Activated naive CD8-positive, alpha-beta T cell treated with anti-CD3 and anti-CD28 coated beads, Interleukin-2, amount 50 U/mL, for 16 hours (primary cell): Measurements from ENCODE around the gene VWA5A.
"Not testable (repeated sequence)": the region's sequence is repeated elsewhere in the genome, so short reads cannot be mapped to it uniquely, and the experiment has no call there.

Experiments
- DNase-seq: peaks from one replicate; pipeline ENCODE4 v3.0.0-alpha.2; 2020; ENCODE audit warnings: low read depth, low spot score

VWA5A gene

DNA sequence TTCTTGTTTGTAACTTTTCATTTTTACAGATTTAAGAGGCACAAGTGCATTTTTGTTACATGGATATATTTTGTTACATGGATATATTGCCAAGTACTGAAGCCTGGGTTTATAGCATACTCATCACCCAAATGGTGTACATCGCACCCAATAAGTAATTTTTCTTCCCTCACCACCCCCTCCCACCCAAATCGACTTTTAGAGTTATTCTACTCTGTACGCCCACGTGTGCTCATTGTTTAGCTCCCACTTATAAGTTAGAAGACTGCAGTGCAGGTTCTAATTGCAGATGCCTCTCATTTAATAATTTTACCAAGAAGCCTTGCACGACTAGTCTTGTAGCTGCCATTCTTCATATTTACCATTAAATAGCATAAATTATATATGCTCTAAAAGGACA lies 20.5 kb upstream of the VWA5A start:
- DNase-seq: no peak

DNA sequence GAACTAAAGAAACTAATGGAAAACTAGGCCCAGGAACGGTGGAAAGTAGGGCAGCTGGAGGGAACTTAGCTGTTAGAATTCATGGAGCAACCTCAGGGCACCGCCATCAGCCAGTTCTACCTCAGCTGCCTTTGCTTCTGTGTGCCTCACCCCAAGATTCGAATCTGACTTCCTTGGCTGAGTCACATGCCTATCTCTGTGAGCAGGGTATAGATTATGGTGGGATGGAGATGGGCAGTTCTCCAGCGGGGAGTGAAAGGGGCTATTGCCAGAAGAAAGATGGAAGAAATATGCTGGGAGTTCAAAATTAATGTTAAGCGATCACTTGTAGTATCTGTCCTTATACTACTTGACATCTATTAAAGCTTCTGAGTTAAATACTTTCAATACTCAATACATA lies 18.9 kb upstream of the VWA5A start:
- no peak for DNase-seq

DNA sequence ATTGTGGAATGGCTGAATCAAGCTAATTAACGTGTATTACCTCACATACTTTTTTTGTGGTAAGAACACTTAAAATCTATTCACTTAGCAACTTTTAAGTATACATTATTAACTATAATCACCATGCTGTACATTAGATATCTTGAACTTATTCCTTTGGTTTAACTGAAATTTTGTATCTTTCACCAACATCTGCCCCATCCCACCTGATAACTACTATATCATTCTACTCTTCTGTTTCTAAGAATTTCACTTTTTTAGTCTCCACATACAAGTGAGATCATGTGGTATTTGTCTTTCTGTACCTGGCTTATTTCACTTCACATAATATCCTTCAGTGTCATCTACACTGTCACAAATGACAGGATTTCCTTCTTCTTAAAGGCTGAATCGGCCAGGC lies 17.1 kb upstream of the VWA5A start:
- no peak for DNase-seq

DNA sequence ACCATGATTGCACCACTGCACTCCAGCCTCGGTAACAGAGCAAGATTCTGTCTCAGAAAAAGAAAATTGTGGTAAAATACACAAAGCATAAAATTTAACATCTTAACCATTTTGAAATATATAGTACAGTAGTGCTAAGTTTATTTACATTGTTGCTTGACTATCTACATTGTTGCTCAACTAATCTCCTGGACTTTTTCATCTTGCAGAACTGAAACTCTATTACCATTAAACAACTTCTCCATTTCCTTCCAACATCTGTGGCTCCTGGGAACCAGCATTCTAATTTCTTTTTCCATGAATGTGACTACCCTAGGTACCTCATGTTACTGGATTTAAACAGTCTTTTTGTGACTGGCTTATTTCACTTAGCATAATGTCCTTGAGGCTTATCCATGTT lies 13.5 kb upstream of the VWA5A start:
- DNase-seq: no peak

DNA sequence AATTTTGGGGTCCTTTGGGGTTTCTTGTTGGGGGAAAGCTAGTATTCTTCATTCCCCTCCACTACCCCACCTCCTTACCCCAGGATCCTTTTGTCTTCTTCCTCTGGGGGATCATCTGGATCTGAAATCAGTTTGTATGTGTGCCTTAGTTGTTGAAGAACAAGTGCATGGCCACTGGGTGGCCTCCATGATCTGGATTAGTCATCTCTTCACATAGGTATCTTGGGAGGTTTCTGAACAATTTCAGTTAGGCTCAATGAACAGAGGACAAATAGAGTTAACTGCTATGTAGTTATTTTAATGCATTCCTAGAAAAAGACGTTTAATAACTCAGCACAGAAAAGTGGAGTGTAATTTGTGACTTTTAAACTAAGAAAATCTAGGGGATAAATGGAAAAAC lies 7.1 kb upstream of the VWA5A start:
- DNase-seq: no peak

DNA sequence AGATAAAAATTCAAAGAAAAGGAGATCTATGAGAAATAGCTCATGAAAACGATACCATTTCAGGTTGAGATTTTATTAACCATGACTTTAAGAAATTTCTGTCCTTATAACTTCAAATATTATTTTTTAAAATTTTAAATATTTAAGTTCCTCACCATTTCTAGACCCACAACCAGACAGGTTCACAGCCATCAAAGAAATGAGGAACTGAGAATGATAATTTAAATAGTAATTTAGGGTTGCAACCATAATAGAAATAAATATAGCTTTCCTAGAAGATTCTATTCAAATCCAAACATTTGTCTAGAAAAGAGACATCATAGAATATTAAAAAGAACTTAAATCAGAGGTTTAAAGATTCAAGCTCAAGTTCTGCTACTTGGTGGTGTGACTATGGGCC lies 5.9 kb upstream of the VWA5A start:
- no peak for DNase-seq

DNA sequence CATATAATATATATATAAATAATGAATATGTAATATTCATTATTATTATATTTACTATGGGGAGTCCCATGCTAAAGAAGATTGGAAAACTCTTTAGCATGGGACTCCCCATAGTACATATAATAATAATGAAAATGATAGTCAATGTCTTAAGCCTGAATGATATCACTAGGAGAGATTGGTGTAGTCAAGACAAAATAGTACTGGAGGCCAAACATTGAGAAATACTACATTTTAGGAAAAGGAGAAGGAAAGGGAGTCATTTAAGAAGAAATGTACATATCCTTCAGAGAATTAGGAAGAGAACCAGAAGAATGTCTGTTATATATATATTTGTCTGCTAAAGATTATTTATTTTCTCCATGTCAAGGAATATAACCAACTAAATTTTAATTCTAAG lies 5.0 kb upstream of the VWA5A start:
- DNase-seq: no peak

DNA sequence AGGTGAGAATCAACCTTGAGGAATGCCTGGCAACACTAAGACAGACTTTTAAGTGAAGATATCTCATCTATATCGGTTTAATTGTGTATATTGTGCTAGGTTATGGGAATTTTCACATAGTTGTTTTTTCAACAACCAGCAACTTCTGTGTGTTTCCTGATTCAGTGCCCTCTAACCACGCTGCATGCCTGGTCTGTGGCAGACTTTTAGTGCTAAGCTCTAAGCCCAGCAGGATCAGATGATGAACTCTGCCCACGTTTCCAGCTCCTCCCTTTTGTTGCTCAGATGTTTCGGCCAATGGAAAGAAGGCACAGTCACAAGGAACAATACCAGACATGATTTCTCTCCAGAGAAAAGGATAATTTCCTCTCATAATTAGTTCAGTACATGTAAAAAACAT lies 1.4 kb upstream of the VWA5A start:
- DNase-seq: no peak

DNA sequence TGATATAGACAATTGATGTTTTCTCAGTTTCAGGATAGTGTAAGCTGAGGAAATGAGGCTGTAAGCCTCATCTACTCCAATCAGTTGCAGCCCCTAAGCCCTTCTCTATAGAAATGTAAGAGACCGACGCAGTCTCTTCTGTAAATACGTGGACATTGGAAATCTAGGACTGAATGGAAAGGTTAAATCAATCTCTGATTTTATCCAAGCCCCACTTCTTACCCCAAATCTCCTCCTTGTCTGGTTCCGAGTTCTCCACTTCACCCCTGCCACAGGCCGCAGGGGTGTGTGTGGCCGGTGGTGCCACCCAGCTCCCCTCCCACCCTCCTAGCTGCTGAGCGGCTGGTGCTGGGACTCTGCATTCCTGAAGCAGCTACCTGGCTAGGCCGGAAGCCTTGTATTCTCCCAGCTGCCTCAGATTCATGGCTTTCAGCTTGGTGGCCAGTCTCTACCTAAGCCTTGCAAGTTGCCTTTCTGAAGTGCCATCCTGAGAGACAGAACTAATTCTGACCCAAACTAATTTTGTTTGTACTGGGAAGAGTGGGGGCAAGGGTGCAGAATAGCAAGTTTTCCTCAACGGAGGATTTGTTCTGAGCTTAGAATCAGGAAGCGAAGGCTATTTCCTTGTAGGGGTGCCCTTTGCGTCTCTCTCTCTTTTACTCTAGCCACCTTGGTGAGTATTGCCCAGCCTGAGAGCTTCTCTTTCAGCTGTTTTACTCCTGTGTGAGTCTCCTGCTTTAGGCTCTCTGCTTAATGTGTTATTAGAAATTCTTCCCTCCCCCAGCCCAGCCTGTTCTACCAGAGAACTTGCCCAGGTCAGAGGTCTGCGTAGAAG lies 749 bp downstream of the VWA5A start:
- no peak for DNase-seq

DNA sequence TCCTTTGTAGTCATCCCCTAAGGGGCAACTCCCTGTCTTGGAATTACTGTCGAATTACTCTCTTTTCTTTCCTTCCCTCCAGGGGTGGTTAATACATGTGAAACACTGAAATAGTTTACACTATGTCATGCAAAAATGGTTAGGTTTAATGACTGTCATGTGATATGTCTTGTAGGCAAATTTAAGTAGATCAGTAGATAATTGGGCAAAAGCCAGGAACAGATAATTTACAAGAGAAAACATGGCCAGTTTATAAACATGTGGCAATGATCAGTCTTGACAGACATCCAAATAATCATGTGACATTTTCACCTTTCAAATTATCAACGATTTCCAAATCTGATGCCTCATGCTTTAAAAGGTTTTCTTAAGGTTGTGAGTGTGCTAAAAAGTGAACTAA lies 3.9 kb downstream of the VWA5A start:
- no peak for DNase-seq

DNA sequence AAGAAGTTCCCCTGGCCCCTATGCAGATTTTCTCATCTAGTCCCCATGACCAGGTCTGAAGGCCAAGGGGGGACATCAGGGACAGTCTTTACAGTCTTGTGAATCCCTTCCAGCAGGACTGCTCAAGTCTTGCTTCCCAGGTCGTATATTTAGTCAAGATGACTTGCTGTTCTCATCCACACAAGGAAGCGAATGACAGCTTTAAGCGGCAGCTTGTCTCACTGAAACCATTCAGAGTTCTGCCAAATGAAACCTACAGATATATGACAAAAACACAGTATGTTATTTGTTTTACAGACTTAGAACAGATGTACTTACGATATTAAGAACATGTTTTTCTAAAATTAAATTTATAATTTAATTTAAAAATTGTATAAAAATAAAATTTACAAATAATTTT lies 5.6 kb downstream of the VWA5A start:
- no peak for DNase-seq

DNA sequence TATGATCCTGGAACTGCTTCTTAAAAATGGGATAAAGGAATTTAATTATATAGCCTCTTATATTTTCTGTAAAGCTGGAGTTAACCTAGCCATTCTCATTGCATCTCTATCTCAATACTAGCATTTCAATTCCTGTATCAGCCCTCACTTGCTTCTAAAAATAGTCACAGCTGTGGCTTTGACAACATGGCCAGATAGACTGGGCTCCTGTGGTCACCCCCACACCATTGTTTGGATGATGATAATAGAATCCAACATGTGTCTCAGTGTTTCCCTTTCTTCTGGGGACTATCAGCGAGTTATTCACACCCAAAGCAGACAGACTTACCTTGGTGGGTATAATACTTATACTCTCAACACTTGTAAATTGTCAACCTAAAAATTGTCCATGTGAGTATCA lies 6.9 kb downstream of the VWA5A start:
- no peak for DNase-seq

DNA sequence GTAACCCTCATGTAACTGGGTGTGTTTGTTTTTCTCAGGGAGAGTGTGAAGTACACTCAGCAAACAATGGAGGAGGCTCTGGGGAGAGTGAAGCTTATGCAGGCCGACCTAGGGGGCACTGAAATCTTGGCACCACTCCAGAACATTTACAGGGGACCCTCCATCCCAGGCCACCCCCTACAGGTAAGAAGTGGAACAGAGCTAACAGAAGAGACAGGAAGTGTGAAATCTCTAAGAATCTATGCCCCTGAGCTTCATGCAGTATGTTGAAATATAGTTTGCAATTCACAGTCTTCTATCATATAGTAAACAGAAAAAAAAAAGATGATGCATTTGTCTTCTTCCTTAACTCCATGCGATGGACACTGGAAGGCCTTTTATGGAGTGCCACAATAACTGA lies 8.4 kb downstream of the VWA5A start:
- no peak for DNase-seq

DNA sequence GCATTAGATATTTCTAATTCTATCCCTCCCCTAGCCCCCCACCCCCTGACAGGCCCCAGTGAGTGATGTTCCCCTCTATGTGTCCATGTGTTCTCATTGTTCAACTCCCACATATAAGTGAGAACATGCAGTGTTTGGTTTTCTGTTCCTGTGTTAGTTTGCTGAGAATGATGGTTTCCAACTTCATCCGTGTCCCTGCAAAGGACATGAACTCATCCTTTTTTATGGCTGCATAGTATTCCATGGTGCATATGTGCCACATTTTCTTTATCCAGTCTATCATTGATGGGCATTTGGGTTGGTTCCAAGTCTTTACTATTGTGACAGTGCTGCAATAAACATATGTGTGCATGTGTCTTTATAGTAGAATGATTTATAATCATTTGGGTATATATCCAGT lies 11.9 kb downstream of the VWA5A start:
- DNase-seq: not testable (repeated sequence)

DNA sequence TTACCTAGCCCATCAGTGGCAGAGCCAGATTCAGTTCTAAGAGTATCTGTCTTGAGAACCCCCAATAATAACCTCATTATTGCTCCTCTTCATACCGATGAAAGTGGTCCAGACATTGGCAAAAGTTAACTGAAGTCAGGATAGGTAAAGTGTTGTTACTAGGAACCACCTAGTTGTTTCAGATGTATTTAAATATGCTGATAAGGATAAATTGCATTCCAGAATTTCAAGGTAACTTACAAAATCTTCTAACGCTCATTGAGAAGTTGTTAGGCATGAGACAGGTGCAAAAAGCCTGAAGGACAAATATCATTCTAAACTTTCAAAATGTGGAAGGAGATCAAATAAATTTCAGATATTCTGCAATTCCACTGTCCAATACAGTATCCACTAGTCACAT lies 27.8 kb downstream of the VWA5A start:
- DNase-seq: no peak

DNA sequence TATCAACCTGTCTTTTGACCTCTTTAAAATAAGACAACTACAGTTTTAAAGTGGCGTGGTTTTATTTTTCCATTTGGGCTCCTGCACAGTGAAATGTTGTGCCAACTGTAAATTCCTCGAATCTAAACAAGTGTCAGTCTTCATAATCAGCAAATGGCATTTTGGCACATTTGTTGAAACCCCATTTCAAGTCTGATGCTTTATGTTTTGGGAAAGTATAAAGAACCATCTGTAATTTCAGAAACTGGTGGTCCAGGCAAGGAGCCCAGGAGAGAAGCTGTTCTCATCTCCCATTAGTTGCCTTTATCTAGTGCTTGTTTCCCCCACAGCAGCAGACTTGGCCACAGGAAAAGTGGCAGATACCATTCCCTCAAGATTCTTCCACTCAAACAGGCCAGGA lies 32.7 kb downstream of the VWA5A start:
- no peak for DNase-seq

DNA sequence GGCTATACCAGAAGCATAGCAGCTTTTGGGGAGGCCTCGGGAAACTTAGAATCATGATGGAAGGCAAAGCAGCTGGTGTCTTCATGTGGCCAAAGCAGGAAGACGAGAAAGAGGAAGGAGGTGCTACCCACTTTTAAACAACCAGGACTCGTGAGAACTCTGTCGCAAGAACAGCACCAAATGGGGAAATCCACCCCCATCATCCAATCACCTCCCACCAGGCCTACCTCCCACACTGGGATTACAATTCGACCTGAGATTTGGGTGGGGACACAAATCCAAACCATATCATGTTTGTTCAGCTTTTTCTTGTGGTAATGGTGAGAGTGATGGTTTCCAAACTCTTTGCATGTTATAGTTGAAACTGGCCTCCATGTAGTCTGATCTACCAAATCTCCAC lies 35.4 kb downstream of the VWA5A start:
- DNase-seq: no peak

DNA sequence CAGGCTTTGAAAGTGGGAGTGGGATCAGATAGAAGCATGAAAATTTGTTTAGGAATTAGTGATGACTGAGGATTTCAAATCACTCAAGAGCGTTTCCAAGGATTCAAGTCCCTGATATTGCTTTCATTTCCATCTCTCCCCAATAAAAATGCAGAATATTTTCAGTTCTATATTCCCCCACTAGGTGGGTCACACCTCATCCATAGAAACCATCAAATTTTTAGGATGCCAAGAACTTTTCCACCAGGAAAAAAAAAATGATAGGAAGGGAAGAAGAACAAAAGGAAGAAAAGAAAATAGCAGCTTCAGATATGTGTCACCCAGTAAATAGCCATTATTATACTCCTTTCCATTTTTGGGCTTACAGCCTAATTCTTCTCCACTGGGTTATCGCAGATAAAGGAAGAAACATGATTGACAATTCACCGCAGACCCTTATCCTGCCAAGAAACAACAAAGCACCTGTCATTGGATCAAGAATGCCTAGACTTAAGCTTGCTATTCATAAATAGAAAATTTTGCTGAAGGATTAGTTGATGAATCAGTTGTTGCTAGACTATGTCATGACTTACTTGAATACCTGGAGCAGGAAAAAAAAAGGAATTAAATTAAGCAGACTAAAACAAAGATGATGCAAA lies 37.6 kb downstream of the VWA5A start:
- DNase-seq: no peak

DNA sequence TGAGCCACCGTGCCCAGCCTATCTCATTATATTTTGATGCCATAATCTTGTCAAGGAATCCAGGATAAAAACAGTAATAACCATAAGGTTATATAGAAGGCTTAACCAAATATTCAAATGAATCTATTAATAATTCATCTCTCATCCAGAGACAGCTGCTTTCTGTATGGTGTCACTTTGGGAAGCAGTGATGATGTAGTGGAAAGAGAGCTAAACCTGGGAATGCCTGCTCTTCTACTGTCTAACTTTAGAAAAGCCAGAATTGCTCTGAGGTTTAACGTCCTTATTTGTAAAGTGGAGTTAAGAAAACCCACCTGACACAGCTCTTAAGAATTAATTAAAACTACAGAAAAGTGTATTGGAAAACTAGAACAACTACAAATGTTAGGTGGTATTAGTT lies 38.6 kb downstream of the VWA5A start:
- DNase-seq: no peak

DNA sequence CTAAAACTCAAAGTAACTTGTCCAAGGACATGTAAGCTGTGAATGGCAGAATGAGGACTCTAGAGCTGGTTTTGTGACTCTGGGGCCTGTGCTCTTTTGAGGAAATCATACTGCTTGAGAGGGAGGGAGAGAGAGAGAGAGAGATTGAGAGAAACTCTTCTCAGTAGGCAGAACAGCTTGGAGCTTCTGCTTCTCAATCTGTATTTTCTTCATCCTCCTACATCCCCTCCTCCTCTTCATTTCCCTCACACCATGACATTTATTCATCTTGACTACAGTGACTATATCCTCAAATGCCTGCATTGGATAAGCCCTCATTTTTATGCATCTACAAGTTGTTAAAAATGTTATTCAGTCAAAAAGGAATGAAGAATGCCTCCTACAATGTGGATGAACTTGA lies 44.2 kb downstream of the VWA5A start:
- DNase-seq: no peak

DNA sequence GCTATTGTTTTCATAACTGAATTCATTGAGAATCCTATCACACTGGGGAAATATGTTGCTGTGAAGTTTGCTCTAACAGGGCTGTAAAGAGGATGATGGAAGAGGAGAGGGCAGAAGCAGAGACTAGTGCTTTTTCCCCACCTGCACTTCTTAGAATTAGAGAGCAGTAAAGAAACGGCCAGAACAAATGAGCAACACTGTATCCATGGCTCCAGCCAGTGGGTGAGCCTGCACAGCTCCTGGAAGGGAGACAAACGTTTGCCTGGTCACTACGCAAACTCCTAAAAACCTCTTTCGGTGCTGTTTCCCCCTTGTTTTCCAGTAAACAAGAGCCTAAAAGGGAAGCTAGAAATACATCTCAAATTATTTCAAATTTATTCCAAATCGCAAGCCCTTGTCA lies 45.7 kb downstream of the VWA5A start:
- DNase-seq: no peak

DNA sequence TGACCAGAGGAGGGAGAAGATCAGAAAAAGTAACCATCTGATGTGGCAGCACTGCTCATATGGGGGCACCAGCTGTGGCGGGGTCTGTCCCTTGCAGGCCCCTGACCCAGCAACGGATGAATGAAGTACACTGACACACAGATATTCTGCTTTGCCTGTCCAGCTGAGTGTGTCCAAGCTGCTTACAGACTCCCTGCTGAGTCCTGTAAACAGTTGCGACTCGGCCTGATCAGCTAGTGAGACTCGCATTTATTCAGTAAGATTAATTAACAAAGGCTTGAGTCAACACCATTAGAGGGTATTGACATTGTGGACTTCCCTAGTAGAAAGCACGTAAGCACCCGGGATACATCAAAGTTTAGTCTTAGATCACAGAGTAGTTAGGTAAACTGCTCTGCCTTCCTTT lies 52.6 kb downstream of the VWA5A start:
- DNase-seq: no peak

DNA sequence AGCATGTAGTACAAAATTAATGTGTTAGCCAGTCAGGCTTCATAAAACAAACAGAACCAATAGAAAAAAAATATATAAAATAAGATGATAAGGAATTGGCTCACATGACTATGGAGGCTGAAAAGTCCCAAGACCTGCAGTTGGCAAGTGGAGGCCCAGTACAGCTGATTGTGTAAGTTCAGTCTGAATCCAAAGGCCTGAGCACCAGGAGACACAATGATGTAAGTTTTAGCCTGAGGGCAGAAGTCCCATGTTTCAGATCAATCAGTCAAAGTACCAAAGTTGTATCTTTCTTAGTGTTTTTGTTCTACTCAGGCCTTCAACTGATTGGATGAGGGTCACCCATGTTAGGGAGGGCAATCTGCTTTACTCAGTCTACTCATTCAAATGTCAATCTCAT lies 53.5 kb downstream of the VWA5A start:
- no peak for DNase-seq

DNA sequence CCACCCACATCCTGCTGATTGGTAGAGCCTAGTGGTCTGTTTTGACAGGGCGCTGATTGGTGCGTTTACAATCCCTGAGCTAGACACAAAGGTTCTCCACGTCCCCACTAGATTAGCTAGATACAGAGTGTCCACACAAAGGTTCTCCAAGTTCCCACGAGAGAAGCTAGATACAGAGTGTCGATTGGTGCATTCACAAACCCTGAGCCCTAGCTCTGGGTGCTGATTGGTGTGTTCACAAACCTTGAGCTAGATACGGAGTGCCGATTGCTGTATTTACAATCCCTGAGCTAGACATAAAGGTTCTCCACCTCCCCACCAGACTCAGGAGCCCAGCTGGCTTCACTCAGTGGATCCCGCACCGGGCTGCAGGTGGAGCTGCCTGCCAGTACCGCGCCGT lies 55.1 kb downstream of the VWA5A start:
- not testable (repeated sequence) for DNase-seq
